HG03571 (cell line): Measurements from ENCODE around the gene CD69.

Experiments
- ATAC-seq: cut with Tn5 transposase; IDR thresholded peaks from one replicate; pipeline ENCODE4 v1.9.1; 2021; ENCODE audit not compliant: unreplicated experiment

Gene CD69

GRCh38 chr12:9760699-9761418 lies at the start of gene CD69:
TSS of gene CD69 (minus strand) at chr12:9760901. CDS start at chr12:9760820, 81 bp downstream.
- ATAC-seq, result peak; percentile 30

DNA sequence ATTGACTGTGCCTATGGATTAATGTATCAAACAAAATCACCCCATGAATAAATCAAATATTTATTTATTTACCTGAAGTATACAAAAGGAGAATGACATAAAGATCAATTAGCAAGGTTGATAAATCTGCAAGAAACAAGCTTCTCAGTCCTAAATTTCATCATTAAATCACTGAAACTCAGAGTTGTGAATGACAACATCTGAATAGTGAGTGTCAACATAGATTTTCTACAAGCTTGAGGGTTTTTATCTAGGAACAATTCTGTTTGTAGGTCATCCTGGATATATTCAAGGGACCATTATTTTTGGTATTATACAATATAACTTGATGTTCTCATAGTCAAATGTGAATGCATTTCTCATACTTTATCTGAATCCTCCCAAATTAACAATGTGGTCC lies 49.2 kb upstream of the CD69 start:
- ATAC-seq, result no peak

- ATAC-seq, result no peak
Observed at GRCh38 chr12:9809338-9809737, 48.6 kb upstream of the CD69 start.

GRCh38 chr12:9808504-9808903 lies 47.8 kb upstream of the CD69 start:
- no peak for ATAC-seq

DNA sequence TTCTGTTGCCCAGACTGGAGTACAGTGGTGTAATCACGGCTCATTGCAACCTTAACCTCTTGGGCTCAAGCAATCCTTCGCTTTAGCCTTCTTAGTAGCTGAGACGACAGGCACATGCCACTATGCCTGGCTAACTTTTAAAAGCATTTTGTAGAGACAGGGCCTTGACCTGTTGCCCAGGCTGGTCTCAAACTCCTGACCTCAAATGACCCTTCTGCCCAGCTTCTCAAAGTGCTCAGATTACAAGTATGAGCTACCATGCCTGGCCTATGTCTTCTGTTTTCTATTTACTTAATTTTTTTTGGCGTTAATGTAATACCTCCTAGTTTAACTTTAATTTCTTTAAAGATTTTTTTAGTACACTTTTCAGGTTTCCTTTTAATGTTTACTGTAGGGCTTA lies 46.0 kb upstream of the CD69 start:
- ATAC-seq, result no peak

DNA sequence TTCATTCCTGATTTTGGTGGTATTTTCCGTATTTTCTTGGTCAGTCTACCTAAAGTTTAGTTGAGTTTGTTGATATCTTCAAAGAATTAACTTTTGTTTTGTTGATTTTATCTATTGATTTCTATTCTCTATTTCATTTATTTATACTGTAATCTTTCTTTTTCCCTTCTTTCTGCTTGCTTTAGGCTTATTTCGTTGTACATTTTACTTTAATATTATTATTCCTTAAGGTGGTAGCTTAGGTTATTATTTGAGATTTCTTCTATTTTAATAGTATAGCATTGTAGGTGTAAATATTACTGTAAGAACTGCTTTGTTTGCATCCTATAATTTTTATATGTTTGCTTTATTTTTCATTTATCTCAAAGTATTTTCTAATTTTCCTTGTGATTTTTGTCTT lies 45.2 kb upstream of the CD69 start:
- ATAC-seq, result no peak

GRCh38 chr12:9799961-9800360 lies 39.3 kb upstream of the CD69 start:
- ATAC-seq, result no peak

- ATAC-seq, result peak; percentile 95
Observed at GRCh38 chr12:9797722-9798619, 37.3 kb upstream of the CD69 start.

GRCh38 chr12:9796971-9797370 lies 36.3 kb upstream of the CD69 start:
- ATAC-seq, result no peak

- no peak for ATAC-seq
Observed at GRCh38 chr12:9796346-9796745, 35.6 kb upstream of the CD69 start.

GRCh38 chr12:9795945-9796344 lies 35.2 kb upstream of the CD69 start:
- ATAC-seq, result no peak

DNA sequence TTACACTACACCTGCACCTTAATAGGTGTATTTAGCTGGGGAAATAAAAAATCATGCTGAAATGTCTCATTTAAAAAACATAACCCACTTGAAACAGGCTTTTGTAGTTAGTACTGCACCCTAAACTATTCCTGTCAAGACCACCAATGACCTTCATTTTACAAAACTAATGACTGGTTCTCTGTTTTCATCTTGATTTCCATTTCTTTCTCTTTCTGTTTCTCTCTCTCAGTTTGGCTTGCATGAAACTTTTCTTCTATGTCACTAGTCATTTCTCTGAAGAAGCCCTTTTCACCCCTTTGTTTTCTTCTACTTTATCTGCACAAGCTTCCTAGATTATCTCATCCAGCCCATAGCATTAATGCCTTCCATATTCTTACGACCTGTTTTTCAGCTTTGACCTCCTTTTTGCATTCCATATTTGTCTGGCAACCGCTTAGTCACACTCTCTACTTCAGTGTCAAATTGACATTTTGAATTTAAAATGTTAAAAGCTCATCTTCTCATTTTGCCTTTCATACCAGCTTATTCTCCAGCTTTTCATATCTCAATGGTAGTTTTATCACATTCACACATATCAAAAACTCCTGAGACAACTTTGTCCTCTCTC lies 33.9 kb upstream of the CD69 start:
- ATAC-seq, result no peak

DNA sequence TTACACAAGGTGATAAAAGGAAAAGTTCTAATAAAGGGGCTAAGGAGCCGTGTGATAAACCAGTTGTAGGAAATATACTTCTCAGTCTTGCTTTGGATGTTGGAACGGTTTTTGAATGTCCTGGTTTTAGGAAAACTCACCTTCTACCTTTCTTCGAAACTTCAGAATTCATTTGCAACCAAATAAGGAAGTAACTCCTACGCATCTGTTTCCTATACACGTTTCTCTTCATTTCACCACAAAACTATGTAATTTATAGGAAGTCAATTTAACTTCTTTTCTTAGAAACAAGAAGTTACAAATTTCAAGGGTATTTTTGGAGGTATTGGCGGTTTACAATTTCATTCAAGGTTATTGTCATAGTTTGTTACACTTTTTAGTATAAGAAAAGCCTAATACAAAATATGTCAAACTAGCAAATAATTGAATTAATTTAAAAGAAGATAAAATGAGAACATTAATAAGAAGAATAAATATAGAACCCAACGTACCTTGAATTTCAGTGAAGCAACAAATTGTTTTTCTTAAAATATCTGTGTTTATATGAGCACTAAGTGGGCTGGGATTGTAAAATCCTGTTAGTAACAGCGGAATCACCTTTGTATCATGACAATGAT lies 33.2 kb upstream of the CD69 start:
- ATAC-seq, result no peak

- ATAC-seq, result no peak
Observed at GRCh38 chr12:9792961-9793617, 32.4 kb upstream of the CD69 start.

GRCh38 chr12:9792185-9792900 lies 31.6 kb upstream of the CD69 start:
- ATAC-seq, result no peak

GRCh38 chr12:9786726-9787717 lies 26.3 kb upstream of the CD69 start:
- no peak for ATAC-seq

- ATAC-seq, result no peak
Observed at GRCh38 chr12:9784816-9785215, 24.1 kb upstream of the CD69 start.

DNA sequence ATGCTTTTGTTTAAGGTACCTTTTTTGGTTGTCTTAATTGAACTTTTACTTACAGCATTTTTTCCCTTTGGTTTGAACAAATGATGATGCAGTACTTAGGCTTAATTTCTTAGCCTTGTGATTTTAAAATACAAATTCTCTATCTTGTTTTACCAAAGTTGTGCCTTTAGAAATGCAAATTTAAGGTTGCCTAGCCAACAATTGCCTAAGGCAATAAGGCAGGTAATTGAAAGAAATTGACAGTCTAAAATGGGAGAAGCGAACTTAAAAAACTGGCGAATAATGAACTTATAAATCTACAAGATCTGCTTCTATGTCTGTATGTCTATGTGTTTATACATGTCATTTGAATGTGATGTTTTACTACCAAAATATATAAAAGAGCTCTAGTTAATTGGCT lies 23.6 kb upstream of the CD69 start:
- no peak for ATAC-seq
